ENCODE data around the gene ZNF80. TPM values are rescaled to one million over a fixed set of nuclear protein-coding genes. Genes with fewer than 3 reads are reported as not detected.
"Not testable (repeated sequence)": the region's sequence is repeated elsewhere in the genome, so short reads cannot be mapped to it uniquely, and the experiment has no call there.

ZNF80 gene
- not detected in 2 replicates for total RNA-seq

- H4K20me1 ChIP-seq (ENCODE audit: insufficient read depth, low read length); H2AFZ ChIP-seq (ENCODE audit: low read length); H3K4me3 ChIP-seq (ENCODE audit: insufficient read depth, low read length); H3K4me1 ChIP-seq (ENCODE audit: insufficient read depth, low read length); H3K4me2 ChIP-seq (ENCODE audit: insufficient read depth, low read length); H3K27ac ChIP-seq (ENCODE audit: low read depth, low read length); H3K9me3 ChIP-seq (ENCODE audit: low read depth, low read length); H3K79me2 ChIP-seq (ENCODE audit: insufficient read depth, low read length); DNase-seq (ENCODE audit: insufficient read length, low spot score, missing footprints); H3K36me3 ChIP-seq (ENCODE audit: insufficient read depth, low read length): not testable (repeated sequence)
- peaks cover 18% of the 10 kb centered on the region for H3K27me3 ChIP-seq (ENCODE audit: insufficient read depth, low read length)
Observed at GRCh38 chr3:114237478-114237877, at the start of gene ZNF80. Gene ZNF80, minus strand, starts transcription at chr3:114237578. Its CDS starts 504 bp downstream, at chr3:114237074.

- Histone ChIP-seq H2AFZ (ENCODE audit: low read length) (no peak overlapping the region), H3K36me3 (ENCODE audit: insufficient read depth, low read length) (no peaks in the 10 kb centered on the region), H3K4me3 (ENCODE audit: insufficient read depth, low read length) (no peak overlapping the region), H4K20me1 (ENCODE audit: insufficient read depth, low read length) (no peaks in the 10 kb centered on the region), H3K27ac (ENCODE audit: low read depth, low read length) (no peak overlapping the region), H3K27me3 (ENCODE audit: insufficient read depth, low read length) (no peaks in the 10 kb centered on the region), H3K79me2 (ENCODE audit: insufficient read depth, low read length) (no peaks in the 10 kb centered on the region), H3K9me3 (ENCODE audit: low read depth, low read length) (no peaks in the 10 kb centered on the region), H3K4me1 (ENCODE audit: insufficient read depth, low read length) (no peaks in the 10 kb centered on the region), H3K4me2 (ENCODE audit: insufficient read depth, low read length) (no peak overlapping the region)
- no peak for TF ChIP-seq CTCF (IDR thresholded peaks at IDR 0.05; ENCODE audit: extremely low read depth, low read depth, low read length)
- DNase-seq (ENCODE audit: insufficient read length, low spot score, missing footprints): no peak
Observed at GRCh38 chr3:114286266-114286665, 48.9 kb upstream of the ZNF80 start.

- Histone ChIP-seq H3K36me3 (ENCODE audit: insufficient read depth, low read length) (no peaks in the 10 kb centered on the region), H4K20me1 (ENCODE audit: insufficient read depth, low read length) (no peaks in the 10 kb centered on the region), H3K9me3 (ENCODE audit: low read depth, low read length) (no peaks in the 10 kb centered on the region), H2AFZ (ENCODE audit: low read length) (no peak overlapping the region), H3K4me1 (ENCODE audit: insufficient read depth, low read length) (no peaks in the 10 kb centered on the region), H3K27ac (ENCODE audit: low read depth, low read length) (no peak overlapping the region), H3K79me2 (ENCODE audit: insufficient read depth, low read length) (no peaks in the 10 kb centered on the region), H3K4me3 (ENCODE audit: insufficient read depth, low read length) (no peak overlapping the region), H3K27me3 (ENCODE audit: insufficient read depth, low read length) (no peaks in the 10 kb centered on the region), H3K4me2 (ENCODE audit: insufficient read depth, low read length) (no peak overlapping the region)
- DNase-seq (ENCODE audit: insufficient read length, low spot score, missing footprints): no peak
- no peak for TF ChIP-seq CTCF (IDR thresholded peaks at IDR 0.05; ENCODE audit: extremely low read depth, low read depth, low read length)
Observed at GRCh38 chr3:114285648-114286230, 48.4 kb upstream of the ZNF80 start.

- DNase-seq (ENCODE audit: insufficient read length, low spot score, missing footprints): no peak
- no peaks in the 10 kb centered on the region for H3K36me3 ChIP-seq (ENCODE audit: insufficient read depth, low read length)
- no peak overlapping the region for H3K4me3 ChIP-seq (ENCODE audit: insufficient read depth, low read length)
- no peak for TF ChIP-seq CTCF (IDR thresholded peaks at IDR 0.05; ENCODE audit: extremely low read depth, low read depth, low read length)
- H4K20me1 ChIP-seq (ENCODE audit: insufficient read depth, low read length): no peaks in the 10 kb centered on the region
- H3K9me3 ChIP-seq (ENCODE audit: low read depth, low read length): no peaks in the 10 kb centered on the region
- H3K4me1 ChIP-seq (ENCODE audit: insufficient read depth, low read length): no peaks in the 10 kb centered on the region
- H3K27me3 ChIP-seq (ENCODE audit: insufficient read depth, low read length): no peaks in the 10 kb centered on the region
- no peak overlapping the region for H3K27ac ChIP-seq (ENCODE audit: low read depth, low read length)
- H3K4me2 ChIP-seq (ENCODE audit: insufficient read depth, low read length): no peak overlapping the region
- no peak overlapping the region for H2AFZ ChIP-seq (ENCODE audit: low read length)
- no peaks in the 10 kb centered on the region for H3K79me2 ChIP-seq (ENCODE audit: insufficient read depth, low read length)
Observed at GRCh38 chr3:114284644-114285043, 47.3 kb upstream of the ZNF80 start.

GRCh38 chr3:114276856-114277255 is 39.5 kb upstream of the ZNF80 start:
- H3K4me3 ChIP-seq (ENCODE audit: insufficient read depth, low read length); H3K4me2 ChIP-seq (ENCODE audit: insufficient read depth, low read length); H3K36me3 ChIP-seq (ENCODE audit: insufficient read depth, low read length); H3K79me2 ChIP-seq (ENCODE audit: insufficient read depth, low read length); H3K9me3 ChIP-seq (ENCODE audit: low read depth, low read length); H4K20me1 ChIP-seq (ENCODE audit: insufficient read depth, low read length); H2AFZ ChIP-seq (ENCODE audit: low read length); DNase-seq (ENCODE audit: insufficient read length, low spot score, missing footprints); H3K27ac ChIP-seq (ENCODE audit: low read depth, low read length); H3K27me3 ChIP-seq (ENCODE audit: insufficient read depth, low read length); H3K4me1 ChIP-seq (ENCODE audit: insufficient read depth, low read length): not testable (repeated sequence)
